GM21737 (cell line): ENCODE data around the gene OLFML1.
A peak's percentile ranks its signal among the peaks of the same experiment; 100 is the strongest.

Experiments
- ATAC-seq: cut with Tn5 transposase; IDR thresholded peaks from one replicate; pipeline ENCODE4 v1.9.1; 2021; ENCODE audit warnings: mild to moderate bottlenecking, moderate library complexity; ENCODE audit not compliant: unreplicated experiment

The OLFML1 gene

DNA sequence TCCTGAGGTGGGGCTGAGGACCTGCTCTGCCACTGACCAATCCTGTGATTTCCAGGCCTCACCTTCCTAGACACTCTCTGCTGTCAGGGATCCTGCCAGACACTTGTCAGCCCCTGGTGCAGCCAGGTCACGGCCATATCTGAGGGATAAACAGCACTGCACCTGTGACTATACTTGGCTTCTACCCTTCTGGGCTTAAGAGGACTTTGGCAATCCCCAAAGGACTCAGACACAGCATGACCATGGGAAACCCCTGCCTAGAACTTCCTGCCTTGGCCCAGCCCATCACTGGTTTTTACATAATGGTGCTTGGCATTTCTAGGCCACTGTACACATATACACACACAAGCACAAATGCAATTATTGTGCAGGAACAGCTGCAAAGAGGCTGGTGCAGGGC is 11.6 kb upstream of the OLFML1 start:
- peak; percentile 96 for ATAC-seq

- no peak for ATAC-seq
Measured at GRCh38 chr11:7480113-7480512, 5.2 kb upstream of the OLFML1 start.

GRCh38 chr11:7484131-7484530 is 1.2 kb upstream of the OLFML1 start:
- no peak for ATAC-seq

GRCh38 chr11:7484645-7485044 is 661 bp upstream of the OLFML1 start:
- no peak for ATAC-seq

DNA sequence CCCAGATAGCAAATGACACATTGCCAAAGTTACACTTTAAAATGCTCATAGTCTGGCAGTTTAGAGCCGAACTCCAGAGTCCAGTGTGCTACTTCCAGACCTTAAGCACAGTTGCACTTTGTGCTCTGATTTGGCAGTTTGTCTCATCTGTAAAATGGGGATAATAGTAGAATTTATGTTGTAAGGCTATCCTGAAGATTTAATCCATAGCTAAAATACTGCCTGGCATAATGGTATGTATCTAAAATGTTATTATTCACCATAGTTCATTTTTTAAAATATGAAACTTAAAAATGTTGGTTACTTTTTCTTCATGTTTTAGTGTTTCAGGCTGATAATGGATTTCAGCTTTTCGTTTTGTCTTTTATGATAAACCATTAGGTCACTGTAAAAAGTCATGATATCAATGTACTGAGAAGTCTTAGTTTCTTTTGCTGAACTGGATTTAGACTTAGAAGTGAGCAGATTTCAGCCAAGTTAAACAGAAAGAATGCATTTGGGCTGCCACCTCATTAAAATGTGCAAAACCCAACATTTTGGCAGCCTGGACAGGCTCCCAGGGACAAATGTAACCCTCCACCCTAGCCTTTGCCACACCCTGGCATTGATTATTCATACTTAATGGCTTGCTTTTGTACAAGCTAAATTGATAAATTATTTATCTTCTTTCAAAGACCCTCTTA is 933 bp downstream of the OLFML1 start:
- no peak for ATAC-seq

GRCh38 chr11:7486781-7487140 is 1.5 kb downstream of the OLFML1 start:
- no peak for ATAC-seq

DNA sequence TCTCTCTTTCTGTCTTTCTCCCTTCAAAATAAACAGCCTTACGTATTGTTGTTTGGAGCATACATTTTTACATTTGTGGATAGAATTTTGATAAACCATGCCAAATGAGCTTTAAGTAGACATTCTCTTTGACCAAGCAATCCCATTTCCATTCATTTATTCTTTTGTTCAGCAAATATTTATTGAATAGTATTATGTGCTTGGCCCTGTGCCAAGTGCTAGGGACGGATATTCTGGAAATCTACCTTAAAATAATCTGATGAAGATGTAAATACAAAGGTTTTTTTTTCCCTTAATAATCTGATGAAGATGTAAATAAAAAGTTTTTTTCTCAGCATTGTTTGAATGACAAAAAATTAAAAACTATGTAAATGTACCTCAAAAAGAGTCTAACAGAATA is 2.1 kb downstream of the OLFML1 start:
- no peak for ATAC-seq

DNA sequence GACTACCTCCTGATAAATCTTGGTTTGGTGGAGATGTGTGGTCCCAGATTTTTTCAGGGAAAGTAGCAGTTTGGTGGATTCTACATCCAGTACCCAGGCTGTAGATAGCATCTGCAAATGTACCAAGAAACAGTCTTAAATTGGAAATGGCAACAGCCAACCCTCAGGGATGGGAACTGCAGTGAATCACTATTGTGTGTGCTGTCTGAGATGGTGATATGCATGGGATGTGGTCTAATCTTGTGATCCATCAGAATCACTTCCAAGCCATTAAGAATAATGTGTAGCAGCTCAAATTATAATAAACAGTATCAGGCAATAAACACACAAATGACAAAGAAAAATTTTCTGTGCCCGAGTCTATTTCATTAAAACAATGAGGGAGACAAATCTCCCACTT is 3.4 kb downstream of the OLFML1 start:
- ATAC-seq = no peak

GRCh38 chr11:7489376-7489775 is 4.1 kb downstream of the OLFML1 start:
- ATAC-seq = no peak

- ATAC-seq = no peak
Measured at GRCh38 chr11:7490054-7490453, 4.7 kb downstream of the OLFML1 start.

DNA sequence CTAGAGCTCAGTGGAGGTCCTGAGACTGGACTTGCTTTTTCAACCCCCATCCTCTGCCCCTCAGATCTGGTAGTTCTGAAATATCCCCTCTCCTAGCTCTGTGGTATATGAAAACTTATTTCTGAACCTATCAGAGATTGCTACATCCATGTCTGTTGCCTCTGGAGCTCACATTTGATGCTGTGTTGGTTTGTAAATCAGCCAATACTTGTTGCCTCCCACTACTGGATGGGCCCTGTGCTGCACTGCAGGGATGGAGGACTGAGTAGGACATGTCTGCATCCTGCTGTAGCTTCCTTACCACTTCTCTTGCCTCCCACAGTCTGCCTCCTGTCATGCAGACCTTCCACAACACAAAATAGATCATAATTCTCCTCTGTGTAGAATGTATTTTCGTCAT is 5.2 kb downstream of the OLFML1 start:
- no peak for ATAC-seq

DNA sequence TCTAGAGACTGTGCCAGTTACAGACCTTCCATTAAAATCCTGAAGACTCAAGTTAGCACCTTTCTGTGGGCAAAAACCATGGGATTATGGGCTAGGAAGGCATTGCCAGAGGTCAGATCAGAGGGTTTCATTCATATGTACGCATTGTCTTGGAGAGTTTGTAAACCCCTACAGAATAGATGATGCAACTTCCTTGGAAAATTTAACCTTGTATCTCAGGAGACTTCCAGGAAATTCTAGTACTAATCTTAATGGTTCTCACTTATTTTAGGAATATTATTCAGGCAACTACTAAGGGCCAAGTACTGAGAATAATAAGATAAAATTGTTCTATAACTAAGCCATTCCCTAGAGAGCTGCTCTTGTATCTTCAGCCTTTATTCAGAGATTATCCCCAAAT is 6.9 kb downstream of the OLFML1 start:
- no peak for ATAC-seq

DNA sequence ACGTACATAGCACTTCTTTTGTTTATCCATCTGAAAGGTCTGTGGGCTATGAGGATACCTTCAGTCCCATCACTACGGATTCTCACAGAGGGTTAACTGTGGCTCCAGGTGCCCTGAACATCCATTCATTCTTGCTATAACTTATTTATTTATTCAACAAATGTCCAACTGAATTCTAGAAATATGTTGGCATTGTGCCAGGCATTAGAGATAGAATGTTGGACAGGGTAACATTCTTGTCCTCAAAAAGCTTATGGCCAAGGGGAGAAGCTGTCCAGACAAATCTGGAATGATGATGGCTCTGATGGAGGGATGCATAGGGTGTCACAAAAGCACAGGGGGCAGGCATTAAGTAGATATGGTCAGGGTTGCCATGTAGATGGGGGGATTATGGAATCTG is 8.4 kb downstream of the OLFML1 start:
- ATAC-seq = no peak

- ATAC-seq = no peak
Measured at GRCh38 chr11:7494086-7494745, 8.9 kb downstream of the OLFML1 start.

GRCh38 chr11:7495882-7496551 is 10.7 kb downstream of the OLFML1 start:
- ATAC-seq = peak; percentile 87

GRCh38 chr11:7498193-7498592 is 12.9 kb downstream of the OLFML1 start:
- no peak for ATAC-seq

GRCh38 chr11:7499081-7499480 is 13.8 kb downstream of the OLFML1 start:
- ATAC-seq = no peak

DNA sequence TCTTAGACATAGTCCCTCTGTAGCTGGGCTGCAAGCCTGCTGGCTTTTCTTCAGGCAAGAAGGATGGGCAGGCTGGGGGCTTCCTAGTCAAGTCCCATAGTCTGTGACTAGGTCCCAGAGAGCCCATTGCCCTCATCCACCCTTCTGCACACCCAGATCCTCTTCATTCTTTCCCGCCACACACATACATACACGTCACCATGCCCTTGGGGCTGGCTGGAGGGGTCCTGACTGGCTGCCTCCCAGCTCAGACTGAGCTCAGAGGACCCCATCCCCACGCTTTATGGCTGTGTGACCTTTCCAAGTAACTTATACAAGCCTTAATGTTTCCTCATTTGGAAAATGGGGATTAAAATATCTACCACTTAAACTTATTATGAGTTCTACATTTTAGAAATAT is 14.9 kb downstream of the OLFML1 start:
- ATAC-seq = no peak

- ATAC-seq = no peak
Measured at GRCh38 chr11:7501251-7501650, 15.9 kb downstream of the OLFML1 start.

- ATAC-seq = no peak
Measured at GRCh38 chr11:7501894-7502293, 16.6 kb downstream of the OLFML1 start.

DNA sequence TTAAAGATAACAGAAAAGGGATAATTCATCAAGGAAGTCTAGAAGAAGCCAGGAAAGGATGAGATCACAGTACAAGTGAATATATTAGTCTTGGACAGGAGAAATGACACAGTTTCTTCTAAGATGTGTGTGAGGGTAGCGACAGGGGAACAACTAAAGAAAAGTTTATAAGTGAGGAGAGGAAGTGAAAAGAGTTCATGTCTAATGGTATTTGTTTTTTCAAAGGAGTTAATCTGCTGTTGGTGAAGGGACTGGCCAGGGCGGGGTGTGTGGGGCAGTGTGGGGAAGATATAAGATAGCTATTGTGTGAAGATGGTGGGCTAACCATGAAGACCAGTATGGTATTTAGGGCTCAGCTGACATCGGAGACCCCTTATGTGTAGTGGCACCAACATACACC is 20.9 kb downstream of the OLFML1 start:
- ATAC-seq = no peak

- no peak for ATAC-seq
Measured at GRCh38 chr11:7508087-7508486, 22.8 kb downstream of the OLFML1 start.
